HG03139 (cell line): Measurements from ENCODE around the gene AGPAT1.
"Not testable (repeated sequence)": the region's sequence is repeated elsewhere in the genome, so short reads cannot be mapped to it uniquely, and the experiment has no call there.

ENCODE experiments used
- ATAC-seq: cut with Tn5 transposase; IDR thresholded peaks from one replicate; pipeline ENCODE4 v1.9.1; 2021; ENCODE audit not compliant: unreplicated experiment

Gene AGPAT1

GRCh38 chr6:32187725-32188380, 12.0 kb upstream of the AGPAT1 start:
- ATAC-seq: not testable (repeated sequence)

DNA sequence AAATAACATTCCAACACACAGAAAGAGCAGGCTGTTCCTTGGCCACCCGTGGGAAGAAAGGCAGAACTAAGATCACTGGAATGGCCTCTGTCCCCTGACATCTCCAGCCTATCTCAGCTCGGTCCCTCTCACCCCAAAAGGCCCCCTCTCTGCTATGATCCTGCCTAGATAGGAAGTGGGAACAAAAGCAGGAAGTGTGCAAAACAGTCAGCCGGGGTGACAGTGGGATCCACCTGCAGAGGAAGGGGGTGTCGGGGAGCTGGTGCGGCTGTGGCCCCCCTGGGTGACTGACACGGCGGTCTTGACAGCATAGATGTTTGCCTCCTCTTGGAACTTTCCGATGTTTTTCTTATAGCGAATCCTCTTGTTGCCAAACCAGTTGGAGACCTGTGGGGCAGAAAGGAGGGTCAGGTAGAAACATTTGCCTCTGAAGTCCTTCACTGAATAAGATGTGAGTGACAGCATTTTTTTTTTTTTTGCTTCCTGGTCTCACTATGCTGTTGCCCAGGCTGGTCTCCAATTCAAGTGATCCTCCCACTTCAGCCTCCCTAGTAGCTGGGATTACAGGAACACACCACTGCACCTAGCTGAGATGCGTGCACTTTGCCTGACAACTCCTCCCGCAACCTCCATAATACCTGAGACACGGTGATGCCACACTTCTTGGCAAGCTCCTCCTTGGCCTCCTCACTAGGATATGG, 11.3 kb upstream of the AGPAT1 start:
- no peak for ATAC-seq

DNA sequence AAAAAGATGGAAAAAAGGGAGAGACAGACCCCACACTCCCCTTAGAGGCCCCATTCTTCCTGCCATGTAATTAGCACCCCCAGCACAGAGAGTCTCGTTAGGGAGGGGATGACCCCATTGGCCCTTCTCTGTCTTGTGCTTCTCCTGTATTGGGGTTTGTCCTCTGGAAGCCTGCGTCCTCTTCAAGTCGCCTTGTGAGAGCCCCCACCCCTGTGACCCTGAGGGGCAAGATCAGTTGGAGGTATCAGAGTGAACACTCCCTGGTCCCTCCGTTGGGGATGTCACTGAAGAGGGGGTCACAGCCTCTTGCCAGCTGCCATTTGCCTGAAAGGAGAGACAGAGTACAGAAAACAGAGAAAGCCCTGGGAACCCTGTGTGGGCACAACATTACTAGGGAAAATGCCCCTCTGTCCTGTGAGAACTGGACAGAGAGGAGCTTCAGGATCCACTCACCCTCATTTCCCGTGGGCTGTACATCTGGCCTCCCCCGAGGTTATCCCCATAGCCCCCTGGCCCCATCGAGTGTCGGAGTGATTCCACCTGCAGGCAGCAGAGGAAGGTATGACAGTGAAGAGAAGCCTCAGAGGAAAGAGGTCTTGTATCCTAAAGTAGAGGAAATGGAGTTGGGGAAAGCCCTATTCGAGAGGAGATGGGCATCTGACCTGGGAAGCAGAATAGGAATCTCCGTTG, 10.4 kb upstream of the AGPAT1 start:
- not testable (repeated sequence) for ATAC-seq

DNA sequence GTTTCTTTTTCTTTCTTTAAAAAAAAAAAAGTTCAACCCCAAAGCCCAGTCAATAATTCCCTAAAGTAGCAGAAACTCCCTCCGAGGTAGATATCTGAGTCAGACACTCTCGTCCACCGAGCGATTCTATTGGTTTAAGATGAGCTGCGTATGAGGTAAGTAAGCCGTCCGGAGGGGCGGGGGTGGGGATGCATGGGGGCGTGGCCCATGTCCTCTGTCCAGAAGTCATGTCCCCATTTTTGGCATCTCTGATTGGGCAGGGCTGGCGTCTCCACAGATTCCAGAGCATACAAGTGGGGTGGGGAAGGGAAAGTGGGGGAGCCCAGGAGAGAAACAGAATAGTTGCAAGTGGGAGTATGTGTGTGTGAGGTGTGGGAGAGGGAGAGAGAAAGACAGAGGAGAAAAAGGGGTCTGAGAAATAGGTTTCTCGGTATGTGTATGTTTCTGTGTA, 9.8 kb upstream of the AGPAT1 start:
- not testable (repeated sequence) for ATAC-seq

GRCh38 chr6:32184084-32184640, 8.3 kb upstream of the AGPAT1 start, which contains the start of gene AGER:
Gene AGER, minus strand, starts transcription at chr6:32184253. Its CDS starts 31 bp downstream, at chr6:32184222.
- no peak for ATAC-seq

GRCh38 chr6:32183483-32184083, 7.7 kb upstream of the AGPAT1 start:
- no peak for ATAC-seq

- no peak for ATAC-seq
Measured at GRCh38 chr6:32183030-32183429, 7.1 kb upstream of the AGPAT1 start.

GRCh38 chr6:32182555-32182981, 6.7 kb upstream of the AGPAT1 start:
- no peak for ATAC-seq

GRCh38 chr6:32181915-32182529, 6.1 kb upstream of the AGPAT1 start:
- ATAC-seq: no peak

- no peak for ATAC-seq
Measured at GRCh38 chr6:32181148-32181702, 5.3 kb upstream of the AGPAT1 start.

- ATAC-seq: no peak
Measured at GRCh38 chr6:32179766-32180405, 4.0 kb upstream of the AGPAT1 start.

DNA sequence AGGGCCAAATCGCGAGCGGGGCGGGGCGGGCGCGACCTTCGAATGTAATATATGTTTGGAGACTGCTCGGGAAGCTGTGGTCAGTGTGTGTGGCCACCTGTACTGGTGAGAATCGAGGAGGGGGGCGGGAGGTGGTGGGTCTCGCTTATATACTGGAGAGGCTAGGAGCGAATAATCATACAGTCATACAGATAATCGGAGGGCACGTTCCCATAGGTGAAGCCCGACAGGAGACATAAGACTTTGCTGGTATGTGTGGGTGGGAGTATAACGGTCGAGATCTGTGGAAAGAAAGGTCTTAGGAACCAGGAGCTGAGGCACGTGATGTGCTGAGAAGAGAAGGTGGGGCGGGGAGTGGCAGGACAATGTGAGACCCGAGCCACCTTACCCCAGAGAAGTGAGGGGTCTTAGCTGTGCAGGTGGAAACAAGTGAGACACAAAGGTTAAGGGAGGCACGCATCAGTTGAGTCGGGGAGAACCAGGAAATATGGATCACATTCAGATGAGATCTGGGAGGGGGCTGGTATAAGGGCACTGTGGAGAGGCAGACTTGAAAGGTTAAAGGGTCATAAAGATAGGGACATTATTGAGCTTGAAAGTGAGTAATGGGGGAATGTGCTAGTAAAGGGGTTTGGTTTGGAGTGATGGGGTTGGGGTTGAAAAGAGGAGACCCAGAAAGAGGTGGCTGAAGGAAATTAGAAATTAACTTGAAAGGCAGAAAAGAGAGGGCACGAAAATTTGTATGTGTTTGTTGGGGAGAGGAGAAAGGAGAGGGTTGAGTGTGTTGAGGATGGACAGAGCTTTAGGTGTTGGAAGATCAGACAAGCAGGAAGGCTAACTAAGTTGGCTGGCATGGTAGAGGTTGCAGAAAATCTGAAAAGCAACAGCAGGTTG, 2.9 kb upstream of the AGPAT1 start:
- no peak for ATAC-seq

DNA sequence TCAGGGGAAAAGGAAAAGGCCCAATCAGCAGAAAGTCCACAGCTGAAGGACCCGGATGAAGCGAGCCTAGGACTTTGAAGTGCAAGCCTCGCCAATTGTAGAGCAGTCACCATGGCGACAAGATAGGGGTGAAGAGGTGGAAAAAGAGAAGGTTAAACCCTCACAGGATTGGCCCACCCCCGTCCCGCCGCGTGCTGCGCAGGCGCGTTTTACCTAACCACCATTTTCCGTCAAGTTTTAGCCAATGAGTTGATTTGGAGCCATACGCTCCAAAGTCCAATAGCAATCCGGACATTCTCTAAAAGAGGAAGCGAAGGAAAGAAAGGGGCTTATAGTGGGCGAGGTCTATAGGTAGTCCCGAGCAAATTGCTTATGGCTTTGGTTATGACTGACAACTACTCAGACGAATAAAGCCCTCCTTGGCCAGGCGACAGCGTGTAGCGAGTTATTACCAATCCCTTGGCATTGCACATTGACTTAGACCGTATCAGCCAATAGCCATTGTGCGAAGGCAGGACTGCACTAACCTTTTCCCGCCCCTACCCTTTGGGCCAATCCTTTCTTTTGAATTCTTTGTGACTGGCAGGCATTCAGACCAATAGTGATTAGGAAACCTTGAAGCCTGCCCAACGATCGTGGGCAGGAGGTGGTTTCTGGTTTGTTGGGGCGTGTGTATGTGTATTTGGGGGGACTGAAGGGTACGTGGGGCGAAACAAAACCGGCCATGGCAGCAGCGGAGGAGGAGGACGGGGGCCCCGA, 2.1 kb upstream of the AGPAT1 start, which contains the start of gene RNF5:
RNF5 (plus strand) TSS at position 618 of the 759 bp plus-strand sequence; CDS start at position 725, 107 bp downstream.
- peak; percentile 63 for ATAC-seq

DNA sequence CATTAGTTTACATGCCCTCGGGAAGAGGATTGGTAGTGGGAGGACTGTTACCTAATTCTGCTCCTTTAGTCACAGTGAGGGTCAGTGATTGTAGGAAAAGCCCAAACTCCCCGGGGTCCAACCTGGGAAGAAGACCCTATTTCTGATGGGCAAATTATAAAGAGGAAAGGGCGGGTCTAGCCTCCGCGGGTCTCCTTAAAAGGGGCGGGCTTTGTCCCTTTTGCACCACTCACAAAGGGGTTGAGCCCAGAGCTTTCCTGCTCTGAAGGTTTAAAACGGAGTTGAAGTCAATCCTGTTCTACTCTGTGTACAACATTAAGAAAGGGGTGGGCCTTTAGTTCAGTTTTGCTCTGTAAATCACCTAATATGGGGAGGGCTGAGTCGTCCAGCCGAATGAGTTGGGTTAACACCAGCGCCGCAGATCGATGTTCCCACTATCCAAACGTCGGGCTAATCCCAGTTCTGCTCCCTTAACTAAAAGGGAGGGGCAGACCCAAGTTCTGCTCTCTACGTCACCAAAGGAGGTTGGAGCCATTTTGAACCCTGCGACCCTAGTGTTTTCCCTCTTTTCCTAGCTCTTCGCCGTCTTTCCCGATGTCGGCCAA, 1.4 kb upstream of the AGPAT1 start:
- ATAC-seq: no peak

DNA sequence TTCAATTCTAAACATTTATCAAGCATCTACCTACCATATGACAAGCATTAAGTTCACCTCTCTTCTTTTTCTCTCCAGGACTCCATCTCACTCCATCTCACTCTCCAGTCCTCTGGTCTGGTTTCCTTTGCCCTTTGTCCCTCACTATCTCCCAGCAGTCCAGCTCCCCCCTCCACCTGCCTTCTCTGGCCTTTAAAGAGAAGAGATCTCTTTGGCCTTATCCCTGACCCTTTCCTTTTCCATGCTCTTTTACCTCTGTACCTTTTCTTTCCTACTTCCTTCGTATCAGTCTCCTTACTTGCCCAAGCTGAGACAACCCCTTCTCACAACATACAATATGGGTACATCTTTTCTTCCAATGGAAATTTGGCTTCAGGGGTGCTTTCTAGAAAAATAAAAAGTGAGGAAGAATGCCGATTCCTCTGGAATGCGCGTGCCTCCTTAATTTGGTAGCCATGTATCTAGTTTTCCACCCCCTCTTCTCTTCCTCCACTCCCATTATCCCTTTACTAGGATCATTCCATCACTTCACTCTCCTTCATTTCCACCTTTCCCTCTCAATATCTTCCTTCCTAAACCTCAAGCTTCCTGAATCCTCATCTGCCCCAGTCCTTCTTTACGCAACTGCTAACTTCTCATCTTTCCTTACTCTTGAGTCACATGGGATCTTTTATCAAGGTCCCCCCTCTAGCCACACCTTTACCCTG, 745 bp upstream of the AGPAT1 start:
- ATAC-seq: no peak

- no peak for ATAC-seq
Measured at GRCh38 chr6:32175322-32175710, 568 bp downstream of the AGPAT1 start.

GRCh38 chr6:32174416-32174815, 1.5 kb downstream of the AGPAT1 start:
- no peak for ATAC-seq
